ENCODE measurements around the gene ZNF618. TPM values are rescaled to one million over a fixed set of nuclear protein-coding genes. Genes with fewer than 3 reads are reported as not detected.

The ZNF618 gene
- total RNA-seq, 2 donors from 2014 or later, result 4.6 to 11.3 TPM

DNA sequence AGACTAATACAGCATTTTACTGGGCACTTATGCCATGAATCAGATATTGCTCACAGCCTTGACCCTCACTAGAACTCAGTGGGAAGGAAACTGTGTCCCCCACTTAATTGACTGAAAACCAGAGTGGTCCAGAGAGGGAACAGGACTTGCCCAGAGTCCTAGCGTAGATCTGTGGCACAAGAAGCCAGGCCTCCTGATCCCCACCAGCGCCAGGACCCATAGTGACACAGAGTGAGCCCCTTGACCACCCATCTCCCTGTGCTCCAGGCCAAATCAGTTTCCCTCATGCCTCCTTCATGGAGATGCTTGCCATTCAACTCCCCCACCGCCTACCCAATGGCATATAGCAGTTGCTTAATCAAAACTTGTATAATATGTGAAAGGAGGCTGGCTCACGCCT lies 214.7 kb downstream of the ZNF618 start:
- no peaks in the 10 kb centered on the region for H3K36me3 ChIP-seq
- H3K27ac ChIP-seq, result no peak overlapping the region
- H3K27me3 ChIP-seq (replicated peaks; ENCODE audit: insufficient read depth), result no peaks in the 10 kb centered on the region
- no peaks in the 10 kb centered on the region for H3K9me3 ChIP-seq
- no peak for DNase-seq (ENCODE audit: low spot score)
- H3K4me3 ChIP-seq, result no peak overlapping the region
- TF ChIP-seq POLR2AphosphoS5 (IDR thresholded peaks at IDR 0.05) (no peak), POLR2A (IDR thresholded peaks at IDR 0.05) (no peak)
- TF ChIP-seq, protein P1, sequence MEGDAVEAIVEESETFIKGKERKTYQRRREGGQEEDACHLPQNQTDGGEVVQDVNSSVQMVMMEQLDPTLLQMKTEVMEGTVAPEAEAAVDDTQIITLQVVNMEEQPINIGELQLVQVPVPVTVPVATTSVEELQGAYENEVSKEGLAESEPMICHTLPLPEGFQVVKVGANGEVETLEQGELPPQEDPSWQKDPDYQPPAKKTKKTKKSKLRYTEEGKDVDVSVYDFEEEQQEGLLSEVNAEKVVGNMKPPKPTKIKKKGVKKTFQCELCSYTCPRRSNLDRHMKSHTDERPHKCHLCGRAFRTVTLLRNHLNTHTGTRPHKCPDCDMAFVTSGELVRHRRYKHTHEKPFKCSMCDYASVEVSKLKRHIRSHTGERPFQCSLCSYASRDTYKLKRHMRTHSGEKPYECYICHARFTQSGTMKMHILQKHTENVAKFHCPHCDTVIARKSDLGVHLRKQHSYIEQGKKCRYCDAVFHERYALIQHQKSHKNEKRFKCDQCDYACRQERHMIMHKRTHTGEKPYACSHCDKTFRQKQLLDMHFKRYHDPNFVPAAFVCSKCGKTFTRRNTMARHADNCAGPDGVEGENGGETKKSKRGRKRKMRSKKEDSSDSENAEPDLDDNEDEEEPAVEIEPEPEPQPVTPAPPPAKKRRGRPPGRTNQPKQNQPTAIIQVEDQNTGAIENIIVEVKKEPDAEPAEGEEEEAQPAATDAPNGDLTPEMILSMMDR (IDR thresholded peaks at IDR 0.05), result no peak
- 96% methylated on average over 4 of the region's 4 CpGs for WGBS
- H3K4me1 ChIP-seq (replicated peaks), result no peaks in the 10 kb centered on the region
- intact Hi-C loops (cut with DNase I), result no loop called here

DNA sequence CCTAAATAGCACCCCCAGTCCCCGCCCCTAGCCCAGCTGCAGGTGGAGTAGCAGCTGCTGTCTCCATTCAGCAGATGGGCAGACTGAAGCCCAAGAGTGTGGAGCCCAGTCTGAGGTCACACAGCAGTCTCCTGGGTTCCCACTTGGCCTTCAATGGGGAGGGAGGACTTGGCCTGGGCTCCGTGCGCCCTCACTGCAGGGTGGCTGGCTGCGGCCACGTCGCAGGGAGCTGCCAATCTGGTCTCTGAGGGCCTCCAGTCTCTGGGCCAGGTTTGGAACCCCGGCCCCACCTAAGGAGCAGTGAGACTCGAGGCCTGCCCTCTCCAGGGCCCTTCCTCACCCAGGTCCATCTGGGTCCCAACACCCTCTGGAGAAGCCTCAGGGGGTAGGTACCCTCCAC lies 215.6 kb downstream of the ZNF618 start:
- 97% methylated on average over 8 of the region's 8 CpGs for WGBS
- Histone ChIP-seq H3K9me3 (no peaks in the 10 kb centered on the region), H3K4me3 (no peak overlapping the region), H3K36me3 (no peaks in the 10 kb centered on the region), H3K4me1 (replicated peaks) (no peaks in the 10 kb centered on the region), H3K27ac (no peak overlapping the region), H3K27me3 (replicated peaks; ENCODE audit: insufficient read depth) (no peaks in the 10 kb centered on the region)
- no peak for DNase-seq (ENCODE audit: low spot score)
- intact Hi-C loops (cut with DNase I), result no loop called here
- no peak for TF ChIP-seq POLR2AphosphoS5 (IDR thresholded peaks at IDR 0.05)

DNA sequence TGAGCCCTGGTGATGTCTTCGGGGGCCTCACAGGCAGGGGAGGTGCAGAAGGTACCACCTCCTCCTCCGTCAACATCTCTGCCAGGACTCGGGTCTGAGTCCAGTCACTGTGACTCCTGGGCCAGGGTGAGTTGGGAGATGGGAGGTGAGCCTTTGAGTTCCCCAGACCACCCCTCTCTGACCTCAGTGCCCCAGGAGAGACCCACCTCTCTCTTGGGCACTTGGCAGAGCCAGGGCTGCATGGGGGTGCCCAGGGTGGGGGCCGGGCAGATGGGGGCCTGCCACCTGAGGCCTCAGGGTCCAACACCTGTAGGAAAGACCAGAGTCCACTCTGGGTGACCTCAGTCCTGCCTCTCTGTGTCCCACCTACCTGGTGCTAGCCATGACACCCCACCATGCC lies 216.2 kb downstream of the ZNF618 start:
- H3K27ac ChIP-seq, result no peak overlapping the region
- no peaks in the 10 kb centered on the region for H3K4me1 ChIP-seq (replicated peaks)
- TF ChIP-seq POLR2A (IDR thresholded peaks at IDR 0.05), result no peak
- no peak for TF ChIP-seq POLR2AphosphoS5 (IDR thresholded peaks at IDR 0.05)
- TF ChIP-seq, protein P1 (IDR thresholded peaks at IDR 0.05), result no peak
- no peaks in the 10 kb centered on the region for H3K36me3 ChIP-seq
- no peak for DNase-seq (ENCODE audit: low spot score)
- intact Hi-C loops (cut with DNase I), result no loop called here
- WGBS, result 88% methylated on average over 4 of the region's 4 CpGs
- no peak overlapping the region for H3K4me3 ChIP-seq
- no peaks in the 10 kb centered on the region for H3K9me3 ChIP-seq
- no peaks in the 10 kb centered on the region for H3K27me3 ChIP-seq (replicated peaks; ENCODE audit: insufficient read depth)

DNA sequence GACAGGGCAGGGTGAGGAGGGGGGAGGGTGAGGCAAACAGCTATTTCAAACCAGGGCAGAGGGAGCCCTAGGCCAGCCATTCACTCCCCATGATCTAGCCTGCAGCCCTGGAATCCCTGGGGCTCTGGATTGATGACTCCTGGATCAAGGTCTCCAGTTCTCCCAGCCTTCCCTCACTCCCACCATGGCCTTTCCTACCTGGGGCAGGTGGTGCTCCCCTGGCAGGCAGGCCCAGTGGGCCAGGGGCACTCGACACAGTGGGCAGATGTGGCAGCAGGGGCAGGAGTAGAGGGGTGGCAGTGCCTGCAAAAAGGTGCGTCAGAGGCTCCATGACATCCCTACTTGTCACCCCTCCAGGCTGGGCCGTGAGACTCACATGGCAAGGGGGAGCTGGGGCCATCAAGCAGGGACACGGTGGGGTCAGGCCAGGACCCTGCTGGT lies 216.9 kb downstream of the ZNF618 start:
- no peak for DNase-seq (ENCODE audit: low spot score)
- Histone ChIP-seq H3K4me3 (no peak overlapping the region), H3K27ac (no peak overlapping the region), H3K4me1 (replicated peaks) (no peaks in the 10 kb centered on the region), H3K36me3 (no peaks in the 10 kb centered on the region), H3K27me3 (replicated peaks; ENCODE audit: insufficient read depth) (no peaks in the 10 kb centered on the region), H3K9me3 (no peaks in the 10 kb centered on the region)
- WGBS, result 91% methylated on average over 4 of the region's 4 CpGs
- TF ChIP-seq, protein P1 (IDR thresholded peaks at IDR 0.05), result no peak
- no peak for TF ChIP-seq POLR2A (IDR thresholded peaks at IDR 0.05)
- TF ChIP-seq POLR2AphosphoS5 (IDR thresholded peaks at IDR 0.05), result no peak
- intact Hi-C loops (cut with DNase I), result no loop called here

DNA sequence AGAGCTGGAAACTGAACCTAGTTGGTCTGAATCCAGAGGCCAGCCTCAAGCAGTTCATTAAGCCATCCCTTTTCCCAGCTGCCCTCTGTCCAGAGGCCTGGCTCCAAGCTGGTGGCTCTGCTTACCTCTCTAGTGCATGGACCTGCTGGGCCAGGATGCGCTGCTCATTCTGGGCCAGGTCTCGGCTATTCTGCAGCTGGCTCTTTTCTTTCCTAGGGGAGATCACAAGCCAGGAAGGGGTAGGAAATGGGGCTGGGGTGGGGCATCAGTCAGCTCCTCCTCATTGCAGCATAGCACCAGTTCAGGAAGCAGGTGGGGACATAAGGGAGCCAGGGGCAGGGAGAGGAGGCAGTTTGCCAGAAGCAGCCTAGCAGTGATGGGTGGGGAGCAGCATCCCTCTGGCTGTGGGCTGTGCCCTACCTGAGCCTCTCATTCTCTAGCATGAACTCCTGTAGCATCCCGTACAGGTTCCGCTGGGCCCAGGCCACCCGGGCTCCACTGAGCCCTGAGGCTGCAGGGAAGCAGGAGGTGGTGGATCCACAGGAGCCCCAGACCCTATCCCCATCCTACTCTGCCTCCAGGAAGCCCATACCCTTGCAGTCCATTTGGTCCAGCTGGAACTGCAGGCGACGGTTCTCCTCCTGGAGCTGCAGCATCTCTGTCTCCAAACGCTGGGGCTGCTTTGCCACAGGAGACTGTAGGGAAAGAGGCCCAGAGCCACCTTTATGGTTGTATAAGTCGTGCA lies 217.8 kb downstream of the ZNF618 start:
- no peak for DNase-seq (ENCODE audit: low spot score)
- intact Hi-C loops (cut with DNase I), result no loop called here
- no peaks in the 10 kb centered on the region for H3K27me3 ChIP-seq (replicated peaks; ENCODE audit: insufficient read depth)

More for the DNA sequence above, 217.8 kb downstream of the ZNF618 start:
- H3K36me3 ChIP-seq, result no peaks in the 10 kb centered on the region
- H3K27ac ChIP-seq, result no peak overlapping the region
- TF ChIP-seq, protein P1 (IDR thresholded peaks at IDR 0.05), result no peak
- TF ChIP-seq POLR2A (IDR thresholded peaks at IDR 0.05), result no peak
- TF ChIP-seq POLR2AphosphoS5 (IDR thresholded peaks at IDR 0.05), result no peak
- 90% methylated on average over 9 of the region's 9 CpGs for WGBS
- no peaks in the 10 kb centered on the region for H3K9me3 ChIP-seq
- no peak overlapping the region for H3K4me3 ChIP-seq
- H3K4me1 ChIP-seq (replicated peaks), result no peaks in the 10 kb centered on the region

Data from prostate gland (tissue), 2 donors.